K562 (cell line): ENCODE data around the gene GOLGA2. TPM values are rescaled to one million over a fixed set of nuclear protein-coding genes. Genes with fewer than 3 reads are reported as not detected.

Experiments
- HNRNPLL ChIP-seq: fragments of 200-400 bp; formaldehyde crosslinking; IDR thresholded peaks from 2 replicates; pipeline ENCODE4 v1.6.1; 2017; ENCODE audit warnings: low read length, low read depth, mild to moderate bottlenecking; ENCODE audit not compliant: poor library complexity, severe bottlenecking
- NR2C2 ChIP-seq, 2 experiments: fragments of 200-800 bp in 1 of 2; sonication (Bioruptor generic) in 1 of 2; sonication (generic) in 1 of 2; formaldehyde crosslinking in 1 of 2; IDR thresholded peaks; 2 replicates each; pipeline versions ENCODE4 v1.6.1 to v1.8.0; 2016 to 2022; ENCODE audit warnings: mild to moderate bottlenecking in 1 of 2, missing compliant biosample characterization in 1 of 2, missing genetic modification characterization in 1 of 2, missing genetic modification reagents in 1 of 2
- POLR3A ChIP-seq: IDR thresholded peaks from 2 replicates; pipeline ENCODE4 v1.6.1; 2011; ENCODE audit warnings: borderline replicate concordance, mild to moderate bottlenecking, moderate library complexity; ENCODE audit not compliant: insufficient read length, insufficient read depth; ENCODE audit errors: extremely low read depth
- TEAD1 ChIP-seq, 2 experiments: fragments of 450-650 bp in 1 of 2; sonication (generic) in 1 of 2; formaldehyde crosslinking; IDR thresholded peaks; 2 replicates each; pipeline versions ENCODE4 v1.4.0 to v1.8.0; 2020 to 2022; ENCODE audit warnings: mild to moderate bottlenecking in 2 of 2, missing genetic modification reagents in 1 of 2
- TFE3 ChIP-seq: fragments of 450-650 bp; formaldehyde crosslinking; IDR thresholded peaks from 2 replicates; pipeline ENCODE4 v1.4.0; 2020; ENCODE audit warnings: mild to moderate bottlenecking, mixed read lengths
- TRIM24 ChIP-seq, 2 experiments: fragments of 450-650 bp; IDR thresholded peaks; 2 replicates each; pipeline ENCODE4 v1.6.1; 2016
- ZNF444 ChIP-seq: fragments of 250-450 bp; sonication (Bioruptor Pico); IDR thresholded peaks from 2 replicates; pipeline ENCODE4 v1.4.0; 2020; ENCODE audit warnings: mild to moderate bottlenecking, moderate library complexity
- polyA plus RNA-seq, 8 experiments: library from polyadenylated mRNA; depleted of rRNA in 4 of 8; stranded (reverse) in 5 of 8; unstranded in 3 of 8; fragments of >200 nt; fragmentation: Nextera tagmentation in 2 of 8; fragmentation: Illumina TruSeq in 1 of 8; extraction: Ambion mirVana in 2 of 8; extraction: Trizol in 1 of 8; gene quantifications; 2 replicates each; pipeline versions ENCODE4 v1.2.1 to v1.2.3, GENCODE V29; 2011 to 2014; ENCODE audit warnings: inconsistent platforms in 1 of 8, missing spikeins in 1 of 8
- total RNA-seq, 7 experiments: library from RNA; depleted of rRNA in 6 of 7; stranded (reverse); fragments of >200 nt in 6 of 7; fragmentation: Illumina TruSeq in 2 of 7; extraction: Trizol in 2 of 7; gene quantifications; 2 replicates each; pipeline versions ENCODE4 v1.2.1 to v1.2.3, GENCODE V29; 2011 to 2021; ENCODE audit warnings: low replicate concordance in 1 of 7
- TF ChIP-seq, protein P1 (sequence below): fragments of 450-650 bp; IDR thresholded peaks from 2 replicates; pipeline ENCODE4 v1.6.1; 2016; ENCODE audit warnings: borderline replicate concordance
- TF ChIP-seq, protein P2 (sequence below): fragments of 250-450 bp; sonication (Bioruptor Pico); IDR thresholded peaks from 2 replicates; pipeline ENCODE4 v1.4.0; 2020

The GOLGA2 gene
- total and polyA plus RNA-seq, 9 of the 15 experiments (the other 6 are each of a cell fraction or from before 2014, with no cell fraction given), result 15.7 to 138 (median 76.0) TPM

GRCh38 chr9:128250839-128251731, 24.7 kb downstream of the GOLGA2 start (continued):
- TF ChIP-seq TFE3 (CRISPR knock-in tag), result no peak
- no peak for TF ChIP-seq ZNF444 (CRISPR knock-in tag)
- TF ChIP-seq, protein P1, sequence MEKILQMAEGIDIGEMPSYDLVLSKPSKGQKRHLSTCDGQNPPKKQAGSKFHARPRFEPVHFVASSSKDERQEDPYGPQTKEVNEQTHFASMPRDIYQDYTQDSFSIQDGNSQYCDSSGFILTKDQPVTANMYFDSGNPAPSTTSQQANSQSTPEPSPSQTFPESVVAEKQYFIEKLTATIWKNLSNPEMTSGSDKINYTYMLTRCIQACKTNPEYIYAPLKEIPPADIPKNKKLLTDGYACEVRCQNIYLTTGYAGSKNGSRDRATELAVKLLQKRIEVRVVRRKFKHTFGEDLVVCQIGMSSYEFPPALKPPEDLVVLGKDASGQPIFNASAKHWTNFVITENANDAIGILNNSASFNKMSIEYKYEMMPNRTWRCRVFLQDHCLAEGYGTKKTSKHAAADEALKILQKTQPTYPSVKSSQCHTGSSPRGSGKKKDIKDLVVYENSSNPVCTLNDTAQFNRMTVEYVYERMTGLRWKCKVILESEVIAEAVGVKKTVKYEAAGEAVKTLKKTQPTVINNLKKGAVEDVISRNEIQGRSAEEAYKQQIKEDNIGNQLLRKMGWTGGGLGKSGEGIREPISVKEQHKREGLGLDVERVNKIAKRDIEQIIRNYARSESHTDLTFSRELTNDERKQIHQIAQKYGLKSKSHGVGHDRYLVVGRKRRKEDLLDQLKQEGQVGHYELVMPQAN, result peak; percentile 69; the same call in 1 of the 2 replicates
- TF ChIP-seq, protein P2, sequence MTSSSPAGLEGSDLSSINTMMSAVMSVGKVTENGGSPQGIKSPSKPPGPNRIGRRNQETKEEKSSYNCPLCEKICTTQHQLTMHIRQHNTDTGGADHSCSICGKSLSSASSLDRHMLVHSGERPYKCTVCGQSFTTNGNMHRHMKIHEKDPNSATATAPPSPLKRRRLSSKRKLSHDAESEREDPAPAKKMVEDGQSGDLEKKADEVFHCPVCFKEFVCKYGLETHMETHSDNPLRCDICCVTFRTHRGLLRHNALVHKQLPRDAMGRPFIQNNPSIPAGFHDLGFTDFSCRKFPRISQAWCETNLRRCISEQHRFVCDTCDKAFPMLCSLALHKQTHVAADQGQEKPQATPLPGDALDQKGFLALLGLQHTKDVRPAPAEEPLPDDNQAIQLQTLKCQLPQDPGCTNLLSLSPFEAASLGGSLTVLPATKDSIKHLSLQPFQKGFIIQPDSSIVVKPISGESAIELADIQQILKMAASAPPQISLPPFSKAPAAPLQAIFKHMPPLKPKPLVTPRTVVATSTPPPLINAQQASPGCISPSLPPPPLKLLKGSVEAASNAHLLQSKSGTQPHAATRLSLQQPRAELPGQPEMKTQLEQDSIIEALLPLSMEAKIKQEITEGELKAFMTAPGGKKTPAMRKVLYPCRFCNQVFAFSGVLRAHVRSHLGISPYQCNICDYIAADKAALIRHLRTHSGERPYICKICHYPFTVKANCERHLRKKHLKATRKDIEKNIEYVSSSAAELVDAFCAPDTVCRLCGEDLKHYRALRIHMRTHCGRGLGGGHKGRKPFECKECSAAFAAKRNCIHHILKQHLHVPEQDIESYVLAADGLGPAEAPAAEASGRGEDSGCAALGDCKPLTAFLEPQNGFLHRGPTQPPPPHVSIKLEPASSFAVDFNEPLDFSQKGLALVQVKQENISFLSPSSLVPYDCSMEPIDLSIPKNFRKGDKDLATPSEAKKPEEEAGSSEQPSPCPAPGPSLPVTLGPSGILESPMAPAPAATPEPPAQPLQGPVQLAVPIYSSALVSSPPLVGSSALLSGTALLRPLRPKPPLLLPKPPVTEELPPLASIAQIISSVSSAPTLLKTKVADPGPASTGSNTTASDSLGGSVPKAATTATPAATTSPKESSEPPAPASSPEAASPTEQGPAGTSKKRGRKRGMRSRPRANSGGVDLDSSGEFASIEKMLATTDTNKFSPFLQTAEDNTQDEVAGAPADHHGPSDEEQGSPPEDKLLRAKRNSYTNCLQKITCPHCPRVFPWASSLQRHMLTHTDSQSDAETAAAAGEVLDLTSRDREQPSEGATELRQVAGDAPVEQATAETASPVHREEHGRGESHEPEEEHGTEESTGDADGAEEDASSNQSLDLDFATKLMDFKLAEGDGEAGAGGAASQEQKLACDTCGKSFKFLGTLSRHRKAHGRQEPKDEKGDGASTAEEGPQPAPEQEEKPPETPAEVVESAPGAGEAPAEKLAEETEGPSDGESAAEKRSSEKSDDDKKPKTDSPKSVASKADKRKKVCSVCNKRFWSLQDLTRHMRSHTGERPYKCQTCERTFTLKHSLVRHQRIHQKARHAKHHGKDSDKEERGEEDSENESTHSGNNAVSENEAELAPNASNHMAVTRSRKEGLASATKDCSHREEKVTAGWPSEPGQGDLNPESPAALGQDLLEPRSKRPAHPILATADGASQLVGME (CRISPR knock-in tag), result 0 out of 2 replicates have a peak, but pooled peaks have one; percentile 72
- TF ChIP-seq NR2C2 (CRISPR knock-in tag; IDR thresholded peaks at IDR 0.05), result no peak
- no peak for TF ChIP-seq NR2C2 (tag; IDR thresholded peaks at IDR 0.05)
- TF ChIP-seq HNRNPLL, result peak; percentile 4
- no peak for TF ChIP-seq TEAD1 (CRISPR knock-in tag; IDR thresholded peaks at IDR 0.05)
- no peak for TF ChIP-seq POLR3A
- TF ChIP-seq TRIM24 (IDR thresholded peaks at IDR 0.05), result 0 out of 4 replicates have a peak, but pooled peaks of 1 of the 2 experiments have one; percentile 7
